Measurements from ENCODE around the gene METTL6.
"Not testable (repeated sequence)": the region's sequence is repeated elsewhere in the genome, so short reads cannot be mapped to it uniquely, and the experiment has no call there.

METTL6 gene

GRCh38 chr3:15387735-15388134 lies 39.6 kb downstream of the METTL6 start:
- no peak overlapping the region for H2AFZ ChIP-seq
- no peak overlapping the region for H3K4me3 ChIP-seq (ENCODE audit: low read depth, low read length)
- H3K4me1 ChIP-seq, result peaks cover 19% of the 10 kb centered on the region
- no peaks in the 10 kb centered on the region for H3K27me3 ChIP-seq (ENCODE audit: control insufficient read depth, insufficient read depth, low read length)
- H3K9me3 ChIP-seq (ENCODE audit: control insufficient read depth, low read length), result no peaks in the 10 kb centered on the region
- H3K79me2 ChIP-seq, result no peaks in the 10 kb centered on the region
- no peak for TF ChIP-seq CTCF (IDR thresholded peaks at IDR 0.05)
- no peaks in the 10 kb centered on the region for H3K36me3 ChIP-seq (ENCODE audit: control insufficient read depth, insufficient read depth, low read length)
- H3K9ac ChIP-seq, result no peak overlapping the region
- H3K27ac ChIP-seq, result no peak overlapping the region
- no peak overlapping the region for H3K4me2 ChIP-seq (ENCODE audit: low read length)

GRCh38 chr3:15387171-15387581 lies 40.2 kb downstream of the METTL6 start:
- no peaks in the 10 kb centered on the region for H3K9me3 ChIP-seq (ENCODE audit: control insufficient read depth, low read length)
- H3K4me2 ChIP-seq (ENCODE audit: low read length), result no peak overlapping the region
- H3K27me3 ChIP-seq (ENCODE audit: control insufficient read depth, insufficient read depth, low read length), result no peaks in the 10 kb centered on the region
- H3K9ac ChIP-seq, result no peak overlapping the region
- no peak overlapping the region for H3K27ac ChIP-seq
- no peaks in the 10 kb centered on the region for H3K36me3 ChIP-seq (ENCODE audit: control insufficient read depth, insufficient read depth, low read length)
- TF ChIP-seq CTCF (IDR thresholded peaks at IDR 0.05), result no peak
- H3K79me2 ChIP-seq, result no peaks in the 10 kb centered on the region
- H3K4me1 ChIP-seq, result peaks cover 19% of the 10 kb centered on the region
- H2AFZ ChIP-seq, result peak overlapping the region; percentile 20
- H3K4me3 ChIP-seq (ENCODE audit: low read depth, low read length), result no peak overlapping the region

- H3K79me2 ChIP-seq; H2AFZ ChIP-seq; H3K27ac ChIP-seq; H3K27me3 ChIP-seq (ENCODE audit: control insufficient read depth, insufficient read depth, low read length); H3K4me3 ChIP-seq (ENCODE audit: low read depth, low read length); H3K36me3 ChIP-seq (ENCODE audit: control insufficient read depth, insufficient read depth, low read length); H3K4me2 ChIP-seq (ENCODE audit: low read length); H3K9me3 ChIP-seq (ENCODE audit: control insufficient read depth, low read length); H3K9ac ChIP-seq: not testable (repeated sequence)
- peaks cover 19% of the 10 kb centered on the region for H3K4me1 ChIP-seq
Observed at GRCh38 chr3:15386654-15386955, 40.7 kb downstream of the METTL6 start.

GRCh38 chr3:15385901-15386653 lies 41.3 kb downstream of the METTL6 start:
- Histone ChIP-seq H3K9ac (no peak overlapping the region), H2AFZ (no peak overlapping the region), H3K4me3 (ENCODE audit: low read depth, low read length) (no peak overlapping the region), H3K27me3 (ENCODE audit: control insufficient read depth, insufficient read depth, low read length) (no peaks in the 10 kb centered on the region), H3K4me2 (ENCODE audit: low read length) (no peak overlapping the region), H3K9me3 (ENCODE audit: control insufficient read depth, low read length) (no peaks in the 10 kb centered on the region), H3K4me1 (peaks cover 19% of the 10 kb centered on the region), H3K79me2 (no peaks in the 10 kb centered on the region), H3K36me3 (ENCODE audit: control insufficient read depth, insufficient read depth, low read length) (no peaks in the 10 kb centered on the region), H3K27ac (no peak overlapping the region)
- no peak for TF ChIP-seq CTCF (IDR thresholded peaks at IDR 0.05)

- H3K27ac ChIP-seq; H3K27me3 ChIP-seq (ENCODE audit: control insufficient read depth, insufficient read depth, low read length); H3K79me2 ChIP-seq; H3K4me3 ChIP-seq (ENCODE audit: low read depth, low read length); H3K9ac ChIP-seq; H3K9me3 ChIP-seq (ENCODE audit: control insufficient read depth, low read length); H2AFZ ChIP-seq; H3K36me3 ChIP-seq (ENCODE audit: control insufficient read depth, insufficient read depth, low read length); H3K4me2 ChIP-seq (ENCODE audit: low read length): not testable (repeated sequence)
- H3K4me1 ChIP-seq, result peaks cover 19% of the 10 kb centered on the region
Observed at GRCh38 chr3:15385238-15385695, 42.1 kb downstream of the METTL6 start.
